HCT116 (cell line): ENCODE measurements around the gene LAD1. TPM values are rescaled to one million over a fixed set of nuclear protein-coding genes. Genes with fewer than 3 reads are reported as not detected.

Experiments used
- total RNA-seq: library from RNA; stranded (reverse); gene quantifications from one replicate; pipeline ENCODE4 v1.2.1, GENCODE V29; 2021; ENCODE audit not compliant: unreplicated experiment

The LAD1 gene
- total RNA-seq, 1 experiment from 2014 or later = 56.1 TPM

Other genes starting within 250 kb of the LAD1 start
- gene TMEM9, start 244.8 kb downstream of the LAD1 start, total RNA-seq = 66.3 TPM
- gene IGFN1, start 208.5 kb downstream of the LAD1 start, total RNA-seq = not detected
- 0.07 TPM for gene PKP1, start 115.8 kb downstream of the LAD1 start, total RNA-seq
- gene TNNT2, start 21.6 kb downstream of the LAD1 start, total RNA-seq = 2.0 TPM
- not detected for gene TNNI1, start 22.4 kb upstream of the LAD1 start, total RNA-seq
- gene PHLDA3, start 69.9 kb upstream of the LAD1 start, total RNA-seq = 22.1 TPM
- gene CSRP1, start 107.8 kb upstream of the LAD1 start, total RNA-seq = 51.7 TPM
- gene NAV1, start 139.8 kb upstream of the LAD1 start, total RNA-seq = 22.8 TPM